ENCODE measurements around the gene KLHL3.
A peak's percentile ranks its signal among the peaks of the same experiment; 100 is the strongest.
"Not testable (repeated sequence)": the region's sequence is repeated elsewhere in the genome, so short reads cannot be mapped to it uniquely, and the experiment has no call there.

KLHL3 gene

GRCh38 chr5:137660349-137660817 lies 75.5 kb downstream of the KLHL3 start:
- peak; percentile 58 to 65 for DNase-seq

DNA sequence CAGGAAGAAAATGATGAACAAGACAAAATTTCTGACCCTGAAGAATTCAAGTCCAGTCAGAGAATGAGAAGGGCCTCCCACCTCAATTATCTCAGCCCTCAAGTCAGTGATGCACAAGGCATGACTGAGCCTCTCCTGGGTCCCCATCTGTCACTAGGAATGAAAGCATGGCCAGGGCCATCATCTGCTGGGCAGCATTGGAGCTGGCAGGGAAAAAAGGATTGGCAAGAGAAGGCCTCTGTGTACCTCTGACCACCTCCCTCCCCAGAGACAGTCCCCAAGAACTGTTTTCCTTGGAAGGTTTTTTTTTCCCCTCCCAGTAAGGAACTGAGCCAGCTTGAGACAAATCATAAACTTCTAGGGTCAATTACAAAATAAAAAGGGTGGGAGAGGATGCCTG lies 76.7 kb downstream of the KLHL3 start:
- DNase-seq, result no peak

DNA sequence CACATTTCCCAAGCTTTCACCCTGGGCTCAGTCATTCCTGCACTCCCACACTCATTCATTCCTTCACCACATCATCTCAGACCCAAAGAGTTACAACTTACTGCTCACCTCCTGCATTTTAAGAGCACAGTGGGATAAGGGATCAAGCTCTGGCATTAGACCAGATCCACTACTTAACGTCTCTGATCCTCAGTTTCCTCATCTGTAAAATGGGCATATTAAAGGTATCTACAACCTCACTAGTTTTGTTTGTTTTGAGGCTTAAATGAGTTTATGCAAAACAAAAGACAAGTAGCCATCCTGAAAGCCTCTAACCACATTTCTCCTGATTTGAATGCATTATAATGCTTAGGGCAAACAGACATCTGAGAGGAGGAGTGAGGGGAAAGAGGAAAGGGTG lies 77.6 kb downstream of the KLHL3 start:
- no peak for DNase-seq

DNA sequence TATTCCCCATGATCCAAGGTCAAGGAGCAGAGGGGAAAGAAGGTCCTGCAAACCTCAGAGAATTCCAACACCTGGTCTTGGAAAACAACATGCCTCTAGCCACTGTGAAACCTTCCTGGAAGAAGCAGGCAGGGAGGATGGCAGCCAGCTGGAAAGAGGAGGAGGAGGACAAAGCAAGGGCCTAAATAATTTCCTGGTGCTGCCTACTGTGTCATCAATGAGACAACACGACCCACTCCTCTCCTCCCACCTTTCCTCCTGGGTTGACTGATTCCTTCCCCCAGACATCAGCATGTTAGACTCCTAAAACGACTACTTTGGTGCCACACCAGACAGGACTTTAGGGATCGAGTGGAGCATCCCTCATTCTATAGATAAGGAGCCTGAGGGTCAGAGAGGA lies 78.8 kb downstream of the KLHL3 start:
- DNase-seq, result no peak

DNA sequence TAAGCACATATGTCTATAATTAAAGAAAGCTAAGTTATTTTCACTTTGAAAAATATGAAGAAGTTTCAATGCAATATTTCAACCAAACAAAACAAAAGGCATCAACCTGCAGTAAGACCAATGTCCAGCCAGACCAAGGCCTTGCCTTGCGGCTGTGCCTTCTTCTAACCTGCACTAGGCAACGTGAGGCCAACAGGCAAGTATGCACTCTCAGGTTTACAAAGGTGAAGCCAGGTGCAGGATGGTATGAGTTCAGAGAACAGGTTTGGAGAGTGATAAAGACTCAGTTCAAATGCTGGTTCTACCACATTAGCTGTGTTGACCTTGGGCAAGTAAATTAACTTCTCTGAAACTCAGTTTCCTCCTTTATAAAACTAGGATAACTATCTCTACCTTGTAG lies 79.3 kb downstream of the KLHL3 start:
- DNase-seq, result no peak

GRCh38 chr5:137651022-137651421 lies 84.9 kb downstream of the KLHL3 start:
- DNase-seq, result no peak

- no peak for DNase-seq
Measured at GRCh38 chr5:137649228-137649935, 86.5 kb downstream of the KLHL3 start.

GRCh38 chr5:137648361-137648760 lies 87.5 kb downstream of the KLHL3 start:
- no peak for DNase-seq

DNA sequence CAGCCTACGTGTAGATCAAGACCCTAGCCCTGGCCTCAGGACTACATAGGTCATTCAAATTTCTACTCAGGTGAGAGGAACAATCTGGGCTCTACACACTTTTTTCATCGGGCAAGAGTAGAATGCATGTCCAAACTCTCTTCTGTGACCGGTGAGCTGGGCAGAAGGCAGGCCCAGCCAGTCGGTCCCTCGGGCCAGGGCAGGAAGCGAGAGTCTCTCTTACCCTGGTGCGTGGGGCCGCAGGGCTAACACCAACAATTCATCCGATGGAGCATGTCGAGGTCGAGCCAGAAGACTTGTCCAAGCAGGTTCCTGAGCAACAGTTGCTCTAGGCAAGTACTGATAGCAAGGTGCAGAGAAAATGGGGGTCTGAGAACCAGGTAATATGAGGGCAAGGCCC lies 88.5 kb downstream of the KLHL3 start:
- no peak for DNase-seq

GRCh38 chr5:137646761-137647160 lies 89.1 kb downstream of the KLHL3 start:
- DNase-seq, result no peak

DNA sequence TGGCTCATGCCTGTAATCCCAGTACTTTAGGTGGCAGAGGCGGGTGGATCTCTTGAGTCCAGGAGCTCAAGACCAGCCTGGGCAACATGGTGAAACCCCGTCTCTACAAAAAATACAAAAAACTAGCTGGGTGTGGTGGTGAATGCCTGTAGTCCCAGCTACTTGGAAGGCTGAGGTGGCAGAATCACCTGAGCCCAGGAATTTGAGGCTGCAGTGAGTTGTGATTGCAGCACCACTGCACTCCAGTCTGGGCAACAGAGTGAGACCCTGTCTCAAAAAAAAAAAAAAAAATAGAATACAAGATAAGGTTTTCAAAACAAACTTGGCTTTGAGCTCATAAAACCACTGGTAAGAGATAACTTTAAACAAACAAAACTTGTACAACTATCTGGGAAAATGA lies 92.8 kb downstream of the KLHL3 start:
- not testable (repeated sequence) for DNase-seq

- no peak for DNase-seq
Measured at GRCh38 chr5:137642091-137642490, 93.8 kb downstream of the KLHL3 start.

DNA sequence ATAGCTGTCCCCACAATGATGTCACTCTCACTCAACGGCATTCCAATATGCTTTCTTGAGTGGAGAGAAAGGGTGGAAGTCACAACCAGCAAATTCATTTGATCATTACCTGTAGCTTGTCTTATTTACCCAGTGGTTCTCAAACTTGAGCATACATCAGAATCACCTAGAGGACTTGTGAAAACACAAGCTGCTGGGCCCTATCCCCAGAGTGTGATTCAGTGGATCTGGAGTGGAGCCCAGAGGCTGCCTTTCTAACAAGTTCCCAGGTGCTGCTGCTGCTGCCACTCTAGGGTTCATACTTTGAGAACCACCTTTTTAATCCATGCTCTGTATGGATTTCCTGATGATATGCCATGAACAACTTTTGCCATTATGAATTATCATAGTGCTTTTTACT lies 94.7 kb downstream of the KLHL3 start:
- DNase-seq, result no peak

GRCh38 chr5:137639645-137640044 lies 96.2 kb downstream of the KLHL3 start:
- DNase-seq, result no peak

GRCh38 chr5:137638841-137639240 lies 97.0 kb downstream of the KLHL3 start:
- DNase-seq, result no peak

DNA sequence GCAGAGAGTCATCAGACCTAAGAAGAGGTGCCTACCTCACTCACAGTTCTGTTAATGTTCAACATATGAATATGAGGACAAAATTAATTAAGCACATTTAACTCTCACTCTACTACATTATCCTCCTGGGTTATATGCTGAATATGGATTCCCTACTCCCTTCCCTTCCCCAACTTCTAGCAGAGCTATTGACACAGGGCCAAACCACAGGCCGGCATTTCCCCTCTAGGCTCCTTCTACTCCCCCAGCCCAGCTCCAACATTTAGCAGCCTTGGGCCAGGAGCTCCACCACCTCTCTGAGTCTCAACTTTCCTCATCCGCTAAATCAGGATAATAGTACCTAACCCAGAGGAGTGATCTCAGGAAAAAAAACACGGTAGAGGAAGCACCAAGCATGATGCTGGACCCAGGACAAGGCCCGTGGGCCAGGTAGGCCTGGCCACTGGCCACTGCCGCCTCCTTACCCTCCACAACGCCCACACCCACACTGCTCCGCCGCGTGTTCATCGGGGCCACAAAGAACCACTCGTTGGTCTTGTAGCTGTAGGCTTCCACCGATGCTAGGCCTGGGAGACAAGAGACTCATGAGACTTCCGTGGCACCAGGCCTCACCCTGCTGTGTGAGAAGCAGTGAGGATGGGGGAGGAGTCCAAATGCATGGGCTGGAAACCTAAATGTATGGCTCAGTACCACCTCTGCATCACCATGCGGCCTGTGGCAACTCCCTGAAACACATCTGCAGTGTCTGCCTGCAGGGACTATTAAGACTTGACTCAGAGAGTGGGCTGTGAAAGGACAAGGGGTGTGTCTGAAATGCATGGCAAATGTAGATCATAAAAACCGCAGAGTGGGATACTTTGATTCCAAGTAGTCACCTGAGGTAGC lies 98.8 kb downstream of the KLHL3 start:
- no peak for DNase-seq

GRCh38 chr5:137636099-137636498 lies 99.8 kb downstream of the KLHL3 start:
- DNase-seq, result no peak

GRCh38 chr5:137635521-137635921 lies 100.4 kb downstream of the KLHL3 start:
- no peak for DNase-seq

DNA sequence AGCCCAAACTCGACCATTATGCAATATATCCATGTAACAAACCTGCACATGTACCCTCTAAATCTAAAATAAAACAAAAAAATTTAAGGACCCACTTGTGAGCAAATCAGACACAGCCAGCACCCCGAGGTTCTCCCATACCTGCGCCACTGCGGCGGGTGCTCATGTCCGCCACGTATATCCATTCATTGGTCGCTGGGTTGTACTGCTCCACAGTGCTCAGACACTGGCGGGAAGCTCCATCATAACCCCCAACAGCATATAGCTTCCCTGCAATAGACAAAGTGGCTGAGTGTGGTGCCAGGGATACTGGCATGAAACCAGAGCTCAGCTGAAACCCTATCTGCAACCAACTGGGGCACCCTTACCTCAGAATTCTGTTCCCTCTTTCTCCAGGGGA lies 102.0 kb downstream of the KLHL3 start:
- DNase-seq, result no peak

- DNase-seq, result no peak
Measured at GRCh38 chr5:137632716-137633115, 103.2 kb downstream of the KLHL3 start.

GRCh38 chr5:137631453-137631852 lies 104.4 kb downstream of the KLHL3 start:
- no peak for DNase-seq

DNA sequence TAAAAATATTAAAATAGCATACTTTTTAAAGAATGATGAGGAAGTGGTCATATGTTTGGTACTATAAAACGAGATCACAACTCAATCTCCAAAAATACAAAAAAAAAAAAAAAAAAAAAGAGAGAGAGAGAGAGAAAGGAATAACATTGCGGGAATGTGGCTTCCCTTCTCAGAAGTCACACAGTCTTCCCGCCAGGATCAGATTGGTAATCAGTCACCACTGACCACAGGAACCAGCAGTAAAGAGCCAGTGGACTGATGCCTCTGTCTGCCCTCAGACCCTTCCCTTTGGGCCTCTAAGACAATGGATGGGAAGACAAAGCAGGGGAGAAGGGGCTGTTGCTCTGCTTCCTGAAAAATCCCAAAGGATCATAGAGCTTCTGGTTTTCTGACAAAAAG lies 104.9 kb downstream of the KLHL3 start:
- DNase-seq, result no peak

DNA sequence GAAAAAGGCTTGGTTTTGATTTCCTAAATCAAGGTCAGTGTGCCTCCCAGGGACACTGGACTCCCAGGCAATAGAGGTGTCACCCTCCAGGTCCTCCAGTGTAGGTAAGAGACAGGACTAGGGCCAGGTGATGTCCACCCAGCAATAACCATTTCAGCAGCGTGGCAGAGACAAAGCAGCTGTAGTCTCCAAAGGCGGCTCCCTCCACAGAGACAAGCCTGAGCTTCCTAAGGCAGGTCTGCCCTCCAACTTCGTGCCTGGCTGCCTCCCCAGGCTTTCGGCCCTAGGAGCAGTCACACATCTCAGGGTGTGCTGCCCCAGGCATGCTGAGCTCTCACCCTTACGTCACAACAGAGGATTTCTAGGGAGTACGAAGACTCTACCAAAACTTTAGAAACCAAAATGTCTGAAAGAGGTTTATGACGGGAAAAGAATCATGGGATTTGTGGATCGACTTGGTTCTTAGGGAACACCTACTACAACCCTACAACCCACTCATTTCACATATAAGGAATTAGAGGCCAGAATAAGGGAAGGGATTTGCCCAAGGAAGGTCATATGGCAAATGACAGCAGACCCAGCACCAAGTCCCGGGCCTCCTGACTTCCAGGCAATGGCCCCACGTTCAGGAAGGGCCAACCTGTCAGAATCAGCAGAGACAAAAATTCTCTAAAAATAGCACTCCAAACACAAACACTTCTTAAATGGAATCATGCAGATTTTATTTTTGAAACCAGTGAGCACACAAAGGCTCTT lies 105.5 kb downstream of the KLHL3 start:
- DNase-seq, result no peak

GRCh38 chr5:137629646-137630045 lies 106.2 kb downstream of the KLHL3 start:
- DNase-seq, result peak; percentile 20 to 31
